Upper lobe of right lung (tissue), 1 donor: ENCODE measurements around the gene G0S2. TPM values are rescaled to one million over a fixed set of nuclear protein-coding genes. Genes with fewer than 3 reads are reported as not detected.

Source experiments
- ATAC-seq: fragments of 200-7000 bp; cut with Tn5 transposase; one replicate; pipeline ENCODE4 v1.9.1; 2020; ENCODE audit warnings: mild to moderate bottlenecking, moderate library complexity
- DNase-seq: peaks from one replicate; pipeline ENCODE4 v3.0.0-alpha.2; 2020
- H3K27ac ChIP-seq: fragments of 200-600 bp; one replicate; pipeline ENCODE4 v1.8.0; 2022
- H3K27me3 ChIP-seq: fragments of 200-600 bp; one replicate; pipeline ENCODE4 v1.8.0; 2022; ENCODE audit warnings: mild to moderate bottlenecking
- H3K36me3 ChIP-seq: fragments of 200-600 bp; one replicate; pipeline ENCODE4 v1.8.0; 2022
- H3K4me1 ChIP-seq: fragments of 200-600 bp; one replicate; pipeline ENCODE4 v1.8.0; 2022
- H3K4me3 ChIP-seq: fragments of 200-600 bp; one replicate; pipeline ENCODE4 v1.8.0; 2022; ENCODE audit warnings: mild to moderate bottlenecking
- H3K9me3 ChIP-seq: fragments of 200-600 bp; one replicate; pipeline ENCODE4 v1.8.0; 2022
- intact Hi-C: fragments of 100-400 bp; cut with DNase I; formaldehyde crosslinking; loops from one replicate; pipeline ENCODE4 v1.11.0; 2022
- total RNA-seq: library from RNA; stranded (reverse); fragmentation: NEBNext Ultra II Directional; extraction: Animal tissue kit (Norgen Biotek cat#: 25700); gene quantifications from one replicate; pipeline ENCODE4 v1.2.1, GENCODE V29; 2021
- TF ChIP-seq, protein P1 (sequence below): fragments of 200-600 bp; IDR thresholded peaks from one replicate; pipeline ENCODE4 v1.8.0; 2022; ENCODE audit warnings: antibody characterized with exemption
- donor health status: DM: no; HTN: yes; CAD: no; lungs with severe emphysema.

Gene G0S2
- total RNA-seq, 1 donor from 2014 or later, result 36.5 TPM

DNA sequence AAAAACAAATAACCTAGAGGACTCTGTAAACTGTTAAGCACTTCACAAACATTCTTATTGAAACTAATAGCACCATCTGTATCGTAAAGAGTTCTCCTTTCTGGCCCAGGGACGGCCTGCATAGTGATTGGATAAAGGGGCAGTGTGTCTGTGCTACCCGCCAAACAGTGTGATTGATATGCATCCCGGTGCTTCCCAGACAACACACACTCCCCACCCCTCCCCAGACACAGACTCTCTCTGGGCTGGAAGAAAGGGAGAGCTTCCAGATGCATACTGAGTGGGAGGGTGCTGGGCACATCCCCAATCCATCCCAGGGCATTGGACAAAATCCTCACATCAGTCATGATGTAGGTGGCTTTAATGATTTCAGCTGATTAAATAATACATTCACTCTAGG, 33.1 kb downstream of the G0S2 start:
- TF ChIP-seq, protein P1, sequence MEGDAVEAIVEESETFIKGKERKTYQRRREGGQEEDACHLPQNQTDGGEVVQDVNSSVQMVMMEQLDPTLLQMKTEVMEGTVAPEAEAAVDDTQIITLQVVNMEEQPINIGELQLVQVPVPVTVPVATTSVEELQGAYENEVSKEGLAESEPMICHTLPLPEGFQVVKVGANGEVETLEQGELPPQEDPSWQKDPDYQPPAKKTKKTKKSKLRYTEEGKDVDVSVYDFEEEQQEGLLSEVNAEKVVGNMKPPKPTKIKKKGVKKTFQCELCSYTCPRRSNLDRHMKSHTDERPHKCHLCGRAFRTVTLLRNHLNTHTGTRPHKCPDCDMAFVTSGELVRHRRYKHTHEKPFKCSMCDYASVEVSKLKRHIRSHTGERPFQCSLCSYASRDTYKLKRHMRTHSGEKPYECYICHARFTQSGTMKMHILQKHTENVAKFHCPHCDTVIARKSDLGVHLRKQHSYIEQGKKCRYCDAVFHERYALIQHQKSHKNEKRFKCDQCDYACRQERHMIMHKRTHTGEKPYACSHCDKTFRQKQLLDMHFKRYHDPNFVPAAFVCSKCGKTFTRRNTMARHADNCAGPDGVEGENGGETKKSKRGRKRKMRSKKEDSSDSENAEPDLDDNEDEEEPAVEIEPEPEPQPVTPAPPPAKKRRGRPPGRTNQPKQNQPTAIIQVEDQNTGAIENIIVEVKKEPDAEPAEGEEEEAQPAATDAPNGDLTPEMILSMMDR, result no peak
- Histone ChIP-seq H3K36me3 (no peaks in the 10 kb centered on the region), H3K9me3 (no peaks in the 10 kb centered on the region), H3K27me3 (no peaks in the 10 kb centered on the region), H3K27ac (no peak overlapping the region), H3K4me3 (no peak overlapping the region), H3K4me1 (peaks cover 4% of the 10 kb centered on the region)
- ATAC-seq, result no peak
- intact Hi-C loops, result no loop called here
- DNase-seq, result no peak

DNA sequence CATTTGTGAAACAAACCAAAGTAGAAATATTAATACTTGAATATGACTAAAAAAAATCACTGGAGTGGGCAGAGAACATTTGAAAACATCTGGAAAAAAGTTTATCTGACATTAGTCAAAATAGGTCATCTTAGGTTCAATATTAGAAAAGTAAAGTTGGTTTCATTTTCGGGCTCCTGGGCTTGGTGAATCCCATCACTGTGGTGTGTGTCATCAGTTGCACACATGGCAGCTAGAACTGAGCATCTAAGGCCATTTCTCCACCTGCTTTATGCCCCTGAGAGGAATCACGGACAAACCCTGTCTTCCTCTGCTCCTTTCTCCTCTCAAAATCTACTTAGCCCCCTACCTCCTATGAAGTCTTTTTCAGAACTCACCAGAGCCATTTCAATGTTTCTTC, 34.9 kb downstream of the G0S2 start:
- DNase-seq, result no peak
- intact Hi-C loops, result no loop called here
- Histone ChIP-seq H3K36me3 (no peaks in the 10 kb centered on the region), H3K4me1 (no peaks in the 10 kb centered on the region), H3K27ac (no peak overlapping the region), H3K4me3 (no peak overlapping the region), H3K9me3 (no peaks in the 10 kb centered on the region), H3K27me3 (no peaks in the 10 kb centered on the region)
- TF ChIP-seq, protein P1, result no peak
- no peak for ATAC-seq

DNA sequence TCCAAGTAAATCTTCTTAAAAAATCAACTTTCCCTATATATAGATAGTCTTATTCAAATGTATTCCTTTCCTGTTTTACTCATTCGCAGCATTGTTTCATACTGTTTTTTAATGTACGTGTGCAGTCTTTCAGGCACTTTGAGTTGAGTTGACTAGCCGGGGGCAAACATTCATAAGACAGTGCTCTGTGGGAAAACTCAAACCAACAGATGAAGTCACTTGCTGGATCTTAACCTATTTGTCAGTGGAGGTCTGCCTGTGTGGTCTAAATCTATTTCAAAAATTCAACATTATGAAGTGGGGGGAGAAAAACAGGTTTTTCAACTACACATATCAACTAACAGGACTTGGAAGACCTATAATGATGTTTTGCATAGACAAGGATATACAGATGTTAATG, 35.6 kb downstream of the G0S2 start:
- intact Hi-C loops, result no loop called here
- no peak for ATAC-seq

DNA sequence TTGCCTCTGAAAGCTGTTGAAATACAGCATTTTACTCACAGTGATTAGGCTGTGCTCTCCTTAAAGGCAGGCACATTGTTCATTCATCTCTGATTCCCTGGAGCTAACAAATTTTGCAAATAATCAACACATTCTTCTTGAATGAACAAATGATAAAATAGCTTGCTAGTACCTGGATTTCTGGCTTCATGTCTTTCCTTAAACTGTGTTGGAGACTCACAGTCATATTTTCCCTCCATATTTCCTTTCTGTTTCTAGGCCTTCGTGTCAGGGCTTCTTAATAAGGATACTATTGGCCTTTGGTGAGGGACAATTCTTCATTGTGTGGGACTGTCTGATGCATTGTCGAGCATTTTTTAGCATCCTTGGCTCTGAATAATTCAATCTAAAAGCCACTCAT, 39.1 kb downstream of the G0S2 start:
- no peak overlapping the region for H3K27ac ChIP-seq
- DNase-seq (no peak), ATAC-seq (no peak)
- intact Hi-C loops, result no loop called here
- H3K27me3 ChIP-seq, result no peaks in the 10 kb centered on the region
- TF ChIP-seq, protein P1, result no peak
- H3K36me3 ChIP-seq, result no peaks in the 10 kb centered on the region
- no peaks in the 10 kb centered on the region for H3K9me3 ChIP-seq
- no peaks in the 10 kb centered on the region for H3K4me1 ChIP-seq
- no peak overlapping the region for H3K4me3 ChIP-seq

More for the DNA sequence above, 35.6 kb downstream of the G0S2 start:
- Histone ChIP-seq H3K27ac (no peak overlapping the region), H3K4me3 (no peak overlapping the region), H3K36me3 (no peaks in the 10 kb centered on the region), H3K4me1 (no peaks in the 10 kb centered on the region), H3K27me3 (no peaks in the 10 kb centered on the region), H3K9me3 (no peaks in the 10 kb centered on the region)
- no peak for DNase-seq
- TF ChIP-seq, protein P1, result no peak

DNA sequence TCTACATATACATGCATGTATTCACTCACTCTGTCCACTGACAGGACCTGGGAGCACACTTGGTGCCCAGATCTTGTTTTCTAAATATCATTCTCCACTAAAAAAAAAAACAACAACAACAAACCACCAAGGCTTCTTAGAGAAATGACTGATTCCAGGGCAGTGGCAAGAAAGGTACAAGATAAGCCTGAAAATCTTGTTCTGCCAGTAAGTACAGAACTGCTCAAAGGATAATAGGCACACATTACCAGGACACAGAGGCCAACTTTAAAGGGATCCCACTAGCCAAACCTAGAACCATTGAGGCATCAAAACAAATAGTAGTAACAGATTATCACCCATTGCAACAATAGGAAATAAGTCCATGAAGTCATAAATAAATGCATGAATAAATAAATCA, 40.1 kb downstream of the G0S2 start:
- Histone ChIP-seq H3K4me1 (no peaks in the 10 kb centered on the region), H3K36me3 (no peaks in the 10 kb centered on the region), H3K4me3 (no peak overlapping the region), H3K27ac (no peak overlapping the region), H3K27me3 (no peaks in the 10 kb centered on the region), H3K9me3 (no peaks in the 10 kb centered on the region)
- TF ChIP-seq, protein P1, result no peak
- no peak for ATAC-seq
- intact Hi-C loops, result no loop called here
- no peak for DNase-seq

DNA sequence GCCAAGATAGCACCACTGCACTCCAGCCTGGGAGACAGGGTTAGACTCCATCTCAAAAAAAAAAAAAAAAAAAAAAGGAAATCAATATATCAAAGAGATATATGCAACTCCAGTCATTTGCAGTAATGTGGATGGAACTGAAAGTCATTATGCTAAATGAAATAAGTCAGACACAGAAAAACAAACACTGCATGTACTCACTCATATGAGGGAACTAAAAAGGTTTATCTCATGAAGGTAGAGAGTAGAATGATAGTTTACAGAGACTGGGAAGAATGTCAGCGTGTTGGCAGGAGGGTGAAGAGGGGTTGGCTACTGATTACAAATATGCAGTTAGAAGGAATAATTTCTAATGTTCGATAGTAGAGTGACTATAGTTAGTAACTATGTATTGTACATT, 42.6 kb downstream of the G0S2 start:
- TF ChIP-seq, protein P1, result no peak
- DNase-seq (no peak), ATAC-seq (no peak)
- intact Hi-C loops, result no loop called here
- Histone ChIP-seq H3K4me3 (no peak overlapping the region), H3K27me3 (no peaks in the 10 kb centered on the region), H3K36me3 (no peaks in the 10 kb centered on the region), H3K4me1 (no peaks in the 10 kb centered on the region), H3K27ac (no peak overlapping the region), H3K9me3 (no peaks in the 10 kb centered on the region)
